ENCODE data around the gene STN1.
"Not testable (repeated sequence)": the region's sequence is repeated elsewhere in the genome, so short reads cannot be mapped to it uniquely, and the experiment has no call there.

Gene STN1

GRCh38 chr10:103856797-103857170 lies 61.2 kb downstream of the STN1 start:
- DNase-seq = no peak

DNA sequence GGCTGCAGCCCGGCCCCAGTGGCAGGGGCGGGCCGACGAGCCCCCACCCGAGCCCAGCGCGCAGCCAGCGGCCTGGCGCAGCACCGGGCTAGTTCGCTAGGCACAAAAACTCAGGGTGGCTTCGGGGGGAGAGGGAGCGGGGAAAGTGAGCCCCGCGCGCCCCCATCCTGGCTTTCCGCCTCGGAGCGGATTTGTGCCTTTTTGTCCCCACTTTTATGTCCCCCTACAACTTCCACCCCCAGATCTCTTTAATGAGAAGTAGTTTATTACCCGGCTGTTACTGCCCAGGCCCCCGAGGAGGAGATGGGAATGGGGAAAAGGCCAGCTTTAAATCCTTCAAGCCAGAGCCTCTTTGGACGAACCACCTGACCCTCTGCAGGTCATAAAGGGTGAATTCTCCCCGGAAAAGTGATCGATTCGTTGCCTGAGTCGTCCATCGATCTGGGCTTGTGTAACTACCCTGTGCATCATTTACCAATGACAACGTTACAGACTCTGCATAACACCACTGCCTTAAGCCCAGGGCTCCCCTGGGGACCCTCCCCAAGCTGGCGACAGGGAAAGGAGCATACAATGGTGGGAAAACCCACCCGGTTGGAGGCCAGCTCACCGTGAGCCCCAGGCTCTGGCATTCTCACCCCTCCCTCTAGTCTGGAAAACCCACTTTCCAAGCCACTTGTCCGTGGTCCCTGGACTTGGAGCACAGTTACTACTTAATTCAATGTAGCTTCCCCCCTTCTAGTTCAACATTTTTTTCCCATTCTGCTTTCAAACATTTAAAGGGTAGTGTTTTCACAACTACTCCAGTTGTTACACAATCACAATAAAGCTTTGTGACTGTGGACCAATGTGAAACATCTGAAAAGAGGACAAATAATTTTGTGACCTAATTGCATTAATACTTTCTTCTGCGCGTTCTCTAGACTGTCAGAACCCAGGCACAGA lies 61.9 kb downstream of the STN1 start:
- DNase-seq = no peak

GRCh38 chr10:103855424-103855823 lies 62.6 kb downstream of the STN1 start, which contains the start of gene SH3PXD2A:
TSS of gene SH3PXD2A (minus strand) at chr10:103855576. CDS start at chr10:103855266, 310 bp downstream.
- no peak for DNase-seq

DNA sequence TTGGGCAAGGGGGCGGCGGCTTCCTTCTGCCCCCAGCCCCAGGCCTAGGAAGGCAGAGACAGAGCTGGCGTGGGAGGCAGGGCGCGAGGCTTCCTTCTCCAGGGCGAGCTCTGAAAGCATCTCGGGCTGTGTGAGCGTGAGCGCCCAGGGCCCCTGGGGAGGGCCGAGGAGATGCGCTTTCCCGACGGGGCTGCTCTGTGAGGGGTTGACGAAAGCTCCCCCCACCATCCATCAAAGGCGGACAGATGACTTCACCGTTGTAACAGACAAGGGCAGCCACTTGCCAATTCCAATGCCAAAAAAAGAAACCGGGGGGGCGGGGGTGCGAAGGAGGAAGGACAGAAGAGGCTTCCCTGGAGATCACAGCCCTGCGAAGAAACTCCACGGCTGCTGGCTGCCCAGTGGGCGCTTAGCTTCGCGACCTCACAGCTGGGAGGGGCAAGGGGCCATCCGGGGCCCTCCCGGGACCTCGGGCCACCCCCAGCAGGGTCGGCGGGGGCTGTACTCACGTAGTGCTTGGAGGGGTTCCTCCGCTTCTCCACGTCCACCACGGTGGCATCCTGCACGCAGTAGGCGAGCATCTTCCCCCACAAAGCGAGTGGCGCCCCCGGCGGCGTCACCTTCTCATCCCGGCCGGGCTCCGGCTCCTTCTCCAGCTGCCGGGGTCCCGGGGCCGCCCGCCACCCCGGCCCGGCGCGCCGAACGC lies 63.1 kb downstream of the STN1 start:
- no peak for DNase-seq

GRCh38 chr10:103854265-103854685 lies 63.7 kb downstream of the STN1 start:
- DNase-seq = no peak

GRCh38 chr10:103853428-103854264 lies 64.3 kb downstream of the STN1 start:
- no peak for DNase-seq

DNA sequence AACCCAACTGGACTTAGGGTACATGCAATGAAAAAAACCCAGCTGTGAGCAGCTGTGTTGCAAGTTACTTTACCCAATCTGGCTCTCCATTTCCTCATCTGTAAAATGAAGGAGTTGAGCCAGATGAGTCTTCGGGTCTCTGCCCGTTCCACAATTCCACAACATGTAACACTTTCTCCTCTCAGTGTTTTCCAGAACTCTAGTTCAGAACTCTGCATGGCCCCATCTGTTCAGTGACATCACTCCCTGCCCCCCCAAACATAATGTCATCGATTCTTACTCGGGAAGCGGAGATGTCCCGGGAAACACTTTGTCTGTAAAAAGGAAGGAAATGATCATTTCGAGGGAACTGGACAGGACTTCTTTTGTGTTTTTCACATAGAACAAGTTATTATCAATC lies 65.1 kb downstream of the STN1 start:
- DNase-seq = no peak

DNA sequence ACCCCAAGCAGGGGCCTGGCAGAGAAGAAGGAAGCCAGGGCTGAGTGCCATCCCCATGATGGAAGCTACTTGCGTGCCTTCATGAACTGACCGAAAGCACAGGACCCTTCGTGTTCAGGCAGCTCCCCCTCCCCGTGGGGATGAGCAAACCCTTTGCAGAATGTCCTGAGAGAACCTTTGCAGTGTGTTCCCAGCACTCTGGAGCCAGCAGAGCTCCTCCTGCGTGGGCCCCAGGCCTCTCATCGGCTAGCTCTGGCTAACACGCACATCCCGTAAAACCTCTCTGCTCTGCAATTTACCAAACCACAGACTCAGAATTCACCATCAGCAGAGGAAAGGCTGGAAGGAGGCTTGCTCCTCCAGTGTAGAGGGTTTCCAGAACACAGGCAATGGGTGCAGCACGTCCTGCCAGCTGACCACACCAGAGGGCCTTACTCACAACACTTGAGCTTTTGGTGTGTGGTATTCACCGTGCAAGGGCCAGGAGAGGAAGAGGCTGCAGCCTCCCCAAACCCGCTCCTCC lies 65.7 kb downstream of the STN1 start:
- no peak for DNase-seq

GRCh38 chr10:103851261-103851660 lies 66.7 kb downstream of the STN1 start:
- DNase-seq = no peak

GRCh38 chr10:103850572-103850895 lies 67.5 kb downstream of the STN1 start:
- no peak for DNase-seq

- DNase-seq = peak; percentile 48
Measured at GRCh38 chr10:103849880-103850571, 68.0 kb downstream of the STN1 start.

DNA sequence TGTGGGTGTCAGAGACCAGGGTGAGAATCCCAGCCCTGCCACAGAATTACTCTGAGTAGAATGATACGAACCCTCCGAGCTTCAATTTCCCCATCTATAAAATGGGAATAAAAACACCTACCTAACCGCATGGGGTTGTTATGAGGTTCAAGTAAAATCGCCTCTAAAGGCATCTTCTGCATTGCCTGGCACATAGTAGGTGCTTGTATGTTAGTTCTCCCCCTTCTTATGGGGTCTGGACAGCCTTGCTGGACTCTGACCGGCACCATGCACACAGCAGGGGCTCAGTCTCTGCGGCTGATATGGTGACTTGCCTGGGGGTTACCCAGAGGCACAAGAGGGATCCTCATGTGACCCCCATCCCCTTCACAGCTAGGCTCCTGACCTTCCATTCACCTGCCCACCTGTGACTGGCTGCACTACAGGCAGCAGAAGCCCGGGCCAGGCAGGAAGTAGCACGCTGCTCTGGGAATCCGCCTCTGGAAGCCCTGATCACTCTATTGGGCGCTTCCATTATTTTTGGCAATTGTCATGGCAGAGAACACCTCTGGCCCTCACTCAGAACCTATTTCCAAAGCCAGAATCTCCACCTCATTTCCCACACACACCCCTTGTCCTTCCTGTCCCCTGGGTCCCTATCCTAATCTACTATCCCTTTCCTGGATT lies 68.6 kb downstream of the STN1 start:
- DNase-seq = no peak

DNA sequence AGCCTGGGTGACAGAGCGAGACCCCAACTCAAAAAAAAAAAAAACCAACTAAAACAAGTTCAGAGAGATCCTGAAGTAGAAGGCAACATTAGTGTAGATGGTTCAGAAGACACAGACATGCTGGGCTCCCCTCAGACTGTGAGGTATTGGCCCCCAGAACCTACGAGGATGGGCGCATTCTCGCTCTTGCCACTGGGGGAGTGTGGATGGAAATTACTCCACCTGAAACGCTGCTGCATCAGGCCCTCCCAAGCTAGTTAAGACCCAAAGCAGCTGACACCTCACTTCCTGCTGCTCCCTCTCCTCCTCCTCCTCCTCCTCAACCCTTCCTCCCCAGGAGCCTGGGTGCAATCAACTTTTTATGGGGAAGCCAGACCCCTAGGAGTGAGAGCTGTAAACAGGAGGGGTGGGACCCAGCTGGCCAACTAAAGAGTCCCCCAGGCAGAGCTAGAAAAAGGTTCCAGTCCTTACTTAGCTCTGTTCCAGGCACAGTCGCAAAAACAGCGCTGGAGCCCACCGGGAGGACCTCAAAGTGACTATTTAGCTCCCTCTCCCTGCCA lies 70.0 kb downstream of the STN1 start:
- DNase-seq = peak; percentile 19

DNA sequence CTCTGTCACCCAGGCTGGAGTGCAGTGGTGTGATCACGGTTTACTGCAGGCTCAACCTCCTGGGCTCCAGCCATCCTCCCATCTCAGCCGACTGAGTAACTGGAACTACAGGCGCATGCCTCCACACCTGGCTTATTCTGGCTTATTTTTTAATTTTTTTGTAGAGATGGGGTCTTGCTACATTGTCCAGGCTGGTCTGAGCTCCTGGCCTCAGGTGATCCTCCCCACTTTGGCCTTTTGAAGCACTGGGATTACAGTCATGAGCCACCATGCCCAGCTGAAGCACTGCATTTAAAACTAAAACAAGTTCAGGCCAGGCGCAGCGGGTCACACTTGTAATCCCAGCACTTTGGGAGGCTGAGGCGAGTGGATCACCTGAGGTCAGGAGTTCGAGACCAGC lies 70.6 kb downstream of the STN1 start:
- DNase-seq = no peak

DNA sequence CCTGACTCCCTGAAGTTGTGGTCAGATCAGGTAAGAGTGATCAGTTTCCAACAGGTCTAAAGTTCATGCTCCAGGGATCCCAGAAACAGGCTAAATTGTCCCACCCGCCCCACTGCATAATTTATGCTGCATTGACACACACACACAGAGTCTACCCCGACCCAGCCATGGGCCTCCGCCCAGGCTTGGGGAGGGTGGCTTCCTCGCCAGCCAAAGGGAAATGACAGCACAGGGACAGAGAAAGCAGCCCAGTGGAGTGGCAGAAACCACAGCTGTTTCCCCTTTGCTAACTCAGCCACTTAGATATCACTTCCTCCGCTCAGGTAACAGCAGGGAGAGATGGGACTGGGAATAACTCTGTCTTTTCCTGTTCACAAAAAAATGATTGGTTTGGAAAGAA lies 72.0 kb downstream of the STN1 start:
- DNase-seq = no peak

DNA sequence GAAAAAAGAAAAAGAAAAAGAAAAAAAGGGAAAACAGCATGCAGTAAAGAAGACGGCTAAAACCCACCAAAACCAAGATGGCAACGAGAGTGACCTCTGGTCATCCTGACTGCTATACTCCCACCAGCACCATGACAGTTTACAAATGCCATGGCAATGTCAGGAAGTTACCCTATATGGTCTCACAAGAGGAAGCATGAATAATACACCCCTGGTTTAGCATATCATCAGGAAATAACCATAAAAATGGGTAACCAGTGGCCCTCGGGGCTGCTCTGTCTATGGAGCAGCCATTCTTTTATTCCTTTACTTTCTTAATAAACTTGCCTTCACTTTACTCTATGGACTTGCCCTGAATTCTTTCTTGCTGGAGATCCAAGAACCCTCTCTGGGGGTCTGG lies 72.6 kb downstream of the STN1 start:
- not testable (repeated sequence) for DNase-seq

DNA sequence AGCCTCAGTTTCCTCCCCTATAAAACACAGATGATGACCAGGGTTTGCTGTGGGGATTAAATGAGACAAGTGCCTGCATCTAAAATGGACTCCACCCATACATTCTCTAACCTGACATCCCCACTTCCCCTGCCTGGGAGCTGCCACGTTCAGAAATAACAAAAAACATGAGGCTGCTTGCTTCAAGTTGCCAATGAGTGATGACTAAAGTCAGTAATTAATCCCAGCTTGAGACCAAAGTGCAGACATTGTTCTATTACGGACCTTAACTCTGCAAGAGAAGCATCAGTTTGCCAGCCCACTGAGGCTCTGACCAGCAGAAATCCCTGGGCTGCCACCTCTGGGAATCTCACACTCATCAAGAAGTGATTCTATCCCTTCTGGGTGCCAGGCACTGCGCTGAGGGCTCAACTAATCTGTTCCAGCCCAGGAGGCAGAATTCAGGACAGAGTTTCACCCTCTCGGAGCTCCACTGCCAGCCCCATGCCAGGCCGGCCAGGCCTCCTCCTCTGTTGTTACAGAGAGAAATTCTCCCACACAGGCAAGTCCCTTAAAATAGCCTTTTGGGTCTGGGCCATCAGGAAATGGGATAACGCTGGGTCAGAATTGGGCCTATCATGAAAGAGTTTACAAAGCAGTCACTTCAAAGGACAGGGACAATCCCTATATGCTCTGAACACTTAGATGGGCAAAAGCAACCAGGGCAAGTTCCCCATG lies 74.0 kb downstream of the STN1 start:
- DNase-seq = no peak

GRCh38 chr10:103843045-103843444 lies 74.9 kb downstream of the STN1 start:
- no peak for DNase-seq

- no peak for DNase-seq
Measured at GRCh38 chr10:103842605-103843004, 75.4 kb downstream of the STN1 start.

DNA sequence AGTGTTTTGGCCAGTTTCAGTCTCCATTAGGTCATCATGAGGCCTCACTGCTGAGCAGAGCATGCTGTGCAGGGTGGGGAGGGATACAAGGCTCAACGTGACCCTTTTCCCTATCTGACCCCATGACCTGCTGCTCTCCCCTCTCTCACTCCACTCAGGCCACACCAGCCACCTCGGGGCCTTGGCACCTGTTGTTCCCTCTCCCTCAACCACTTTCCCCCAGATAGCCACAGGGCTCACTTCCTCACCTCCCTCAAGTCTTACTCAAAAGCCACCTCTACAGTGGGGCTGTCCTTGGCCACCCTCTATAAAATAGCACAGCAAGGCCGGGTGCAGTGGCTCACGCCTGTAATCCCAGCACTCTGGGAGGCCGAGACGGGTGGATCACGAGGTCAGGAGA lies 76.5 kb downstream of the STN1 start:
- DNase-seq = no peak

GRCh38 chr10:103840740-103841070 lies 77.3 kb downstream of the STN1 start:
- DNase-seq = no peak
